Measurements from ENCODE around the gene B3GNT3.

DNA sequence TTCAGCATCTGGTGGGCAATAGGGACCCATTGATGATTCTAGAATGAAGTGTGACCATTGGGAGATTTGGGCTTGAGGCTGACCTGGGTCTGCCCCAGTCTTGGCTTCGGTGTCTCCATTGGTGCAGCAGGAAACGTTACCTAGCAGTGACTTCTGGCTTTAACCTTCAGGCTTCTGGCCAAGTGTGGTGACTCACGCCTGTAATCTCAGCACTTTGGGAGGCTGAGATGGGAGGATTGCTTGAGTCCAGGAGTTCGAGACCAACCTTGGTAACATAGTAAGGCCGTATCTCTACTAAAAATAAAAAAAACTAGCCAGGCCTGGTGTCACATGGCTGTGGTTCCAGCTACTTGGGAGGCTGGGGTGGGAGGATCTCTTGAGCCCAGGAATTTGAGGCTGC lies 36.4 kb upstream of the B3GNT3 start:
- TF ChIP-seq, protein P1, sequence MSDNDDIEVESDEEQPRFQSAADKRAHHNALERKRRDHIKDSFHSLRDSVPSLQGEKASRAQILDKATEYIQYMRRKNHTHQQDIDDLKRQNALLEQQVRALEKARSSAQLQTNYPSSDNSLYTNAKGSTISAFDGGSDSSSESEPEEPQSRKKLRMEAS (IDR thresholded peaks at IDR 0.05; ENCODE audit: low read depth, low read length): no peak
- TF ChIP-seq, protein P2, sequence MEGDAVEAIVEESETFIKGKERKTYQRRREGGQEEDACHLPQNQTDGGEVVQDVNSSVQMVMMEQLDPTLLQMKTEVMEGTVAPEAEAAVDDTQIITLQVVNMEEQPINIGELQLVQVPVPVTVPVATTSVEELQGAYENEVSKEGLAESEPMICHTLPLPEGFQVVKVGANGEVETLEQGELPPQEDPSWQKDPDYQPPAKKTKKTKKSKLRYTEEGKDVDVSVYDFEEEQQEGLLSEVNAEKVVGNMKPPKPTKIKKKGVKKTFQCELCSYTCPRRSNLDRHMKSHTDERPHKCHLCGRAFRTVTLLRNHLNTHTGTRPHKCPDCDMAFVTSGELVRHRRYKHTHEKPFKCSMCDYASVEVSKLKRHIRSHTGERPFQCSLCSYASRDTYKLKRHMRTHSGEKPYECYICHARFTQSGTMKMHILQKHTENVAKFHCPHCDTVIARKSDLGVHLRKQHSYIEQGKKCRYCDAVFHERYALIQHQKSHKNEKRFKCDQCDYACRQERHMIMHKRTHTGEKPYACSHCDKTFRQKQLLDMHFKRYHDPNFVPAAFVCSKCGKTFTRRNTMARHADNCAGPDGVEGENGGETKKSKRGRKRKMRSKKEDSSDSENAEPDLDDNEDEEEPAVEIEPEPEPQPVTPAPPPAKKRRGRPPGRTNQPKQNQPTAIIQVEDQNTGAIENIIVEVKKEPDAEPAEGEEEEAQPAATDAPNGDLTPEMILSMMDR (IDR thresholded peaks at IDR 0.05; ENCODE audit: low read depth, low read length): no peak
- no peak for TF ChIP-seq MYC (IDR thresholded peaks at IDR 0.05; ENCODE audit: low read depth, low read length)
- no peak for TF ChIP-seq POLR2A (IDR thresholded peaks at IDR 0.05; ENCODE audit: extremely low read depth, insufficient read length)

Measured in NB4 (cell line).